ENCODE data around the gene CDK14.

Gene CDK14

GRCh38 chr7:90856351-90857070, 260.4 kb downstream of the CDK14 start:
- no peak for DNase-seq

- no peak for DNase-seq
Measured at GRCh38 chr7:90857603-90858002, 261.5 kb downstream of the CDK14 start.

- no peak for DNase-seq
Measured at GRCh38 chr7:90858546-90858945, 262.4 kb downstream of the CDK14 start.

- DNase-seq, result no peak
Measured at GRCh38 chr7:90859521-90859920, 263.4 kb downstream of the CDK14 start.

GRCh38 chr7:90864088-90864487, 268.0 kb downstream of the CDK14 start:
- no peak for DNase-seq

GRCh38 chr7:90869335-90869734, 273.2 kb downstream of the CDK14 start:
- DNase-seq, result no peak

- no peak for DNase-seq
Measured at GRCh38 chr7:90876701-90877100, 280.6 kb downstream of the CDK14 start.

- DNase-seq, result no peak
Measured at GRCh38 chr7:90877201-90877600, 281.1 kb downstream of the CDK14 start.

- no peak for DNase-seq
Measured at GRCh38 chr7:90879924-90880323, 283.8 kb downstream of the CDK14 start.

- DNase-seq, result no peak
Measured at GRCh38 chr7:90886416-90886815, 290.3 kb downstream of the CDK14 start.

GRCh38 chr7:90889210-90889609, 293.1 kb downstream of the CDK14 start:
- DNase-seq, result no peak

GRCh38 chr7:90889644-90890043, 293.5 kb downstream of the CDK14 start:
- DNase-seq, result no peak

GRCh38 chr7:90891529-90891928, 295.4 kb downstream of the CDK14 start:
- no peak for DNase-seq

GRCh38 chr7:90892213-90892612, 296.1 kb downstream of the CDK14 start:
- DNase-seq, result no peak

GRCh38 chr7:90894122-90894521, 298.0 kb downstream of the CDK14 start:
- no peak for DNase-seq

- DNase-seq, result no peak
Measured at GRCh38 chr7:90896458-90896857, 300.3 kb downstream of the CDK14 start.

GRCh38 chr7:90897961-90898469, 301.9 kb downstream of the CDK14 start:
- no peak for DNase-seq

GRCh38 chr7:90900628-90901356, 304.7 kb downstream of the CDK14 start:
- no peak for DNase-seq

GRCh38 chr7:90903841-90904240, 307.7 kb downstream of the CDK14 start:
- no peak for DNase-seq

GRCh38 chr7:90910136-90910535, 314.0 kb downstream of the CDK14 start:
- no peak for DNase-seq

GRCh38 chr7:90916319-90916718, 320.2 kb downstream of the CDK14 start:
- DNase-seq, result no peak

- no peak for DNase-seq
Measured at GRCh38 chr7:90917539-90917938, 321.4 kb downstream of the CDK14 start.

- DNase-seq, result no peak
Measured at GRCh38 chr7:90918303-90918702, 322.2 kb downstream of the CDK14 start.

- DNase-seq, result no peak
Measured at GRCh38 chr7:90919816-90920215, 323.7 kb downstream of the CDK14 start.
